Epithelial cell of alveolus of lung (primary cell): ENCODE data around the gene TNNT3. TPM values are rescaled to one million over a fixed set of nuclear protein-coding genes. Genes with fewer than 3 reads are reported as not detected.

Experiments used
- total RNA-seq: library from RNA; depleted of rRNA; stranded (reverse); fragments of >200 nt; gene quantifications from 2 replicates; pipeline ENCODE4 v1.2.1, GENCODE V29; 2015

TNNT3 gene
- total RNA-seq: 12.1 TPM in 1 of 2 replicates, not detected in the other

DNA sequence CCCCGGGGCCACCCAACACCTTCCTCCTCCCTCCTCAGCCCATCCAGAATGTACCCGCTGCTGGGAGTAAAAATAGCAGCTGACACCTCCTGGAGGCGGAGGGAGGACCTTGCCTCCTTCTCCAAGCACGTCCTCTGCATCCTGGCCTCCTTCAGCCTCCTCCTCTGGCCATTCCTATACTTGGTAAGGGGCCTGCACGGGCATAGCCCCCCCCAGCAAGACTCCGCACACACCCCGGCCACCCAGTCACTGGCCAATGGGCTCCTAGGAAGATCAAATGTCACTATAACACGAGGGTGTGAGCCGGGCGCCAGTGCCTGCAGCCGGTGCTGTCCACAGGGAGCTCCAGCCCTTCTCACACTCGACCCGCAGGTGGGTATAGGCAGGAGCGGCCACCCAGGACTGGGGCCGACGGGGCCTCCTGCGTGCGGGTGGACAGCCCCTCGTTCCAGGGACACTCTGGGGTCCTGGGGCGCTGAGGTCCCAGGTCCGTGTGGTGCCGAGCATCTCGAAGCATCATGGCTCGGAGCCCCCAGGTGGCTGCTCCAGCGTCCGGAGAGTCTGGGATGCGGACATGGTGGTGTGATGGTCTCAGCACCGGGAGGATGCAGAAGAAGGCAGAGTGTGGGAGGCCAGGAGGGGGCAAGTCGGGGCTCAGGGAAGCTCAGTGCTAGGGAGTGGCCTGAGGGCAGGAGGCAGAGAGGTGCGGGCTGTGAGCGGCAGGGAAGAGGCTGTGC lies at the start of gene TNNT3:
Gene TNNT3 (plus strand): TSS at position 313 of the 737 bp plus-strand sequence. CDS start 3,172 bp downstream, outside the sequence.

GRCh38 chr11:1891831-1892115 lies 27.7 kb upstream of the TNNT3 start, which contains the start of gene PRR33:
Gene PRR33 (minus strand): TSS chr11:1891895. CDS start chr11:1890584, 1,311 bp downstream.

DNA sequence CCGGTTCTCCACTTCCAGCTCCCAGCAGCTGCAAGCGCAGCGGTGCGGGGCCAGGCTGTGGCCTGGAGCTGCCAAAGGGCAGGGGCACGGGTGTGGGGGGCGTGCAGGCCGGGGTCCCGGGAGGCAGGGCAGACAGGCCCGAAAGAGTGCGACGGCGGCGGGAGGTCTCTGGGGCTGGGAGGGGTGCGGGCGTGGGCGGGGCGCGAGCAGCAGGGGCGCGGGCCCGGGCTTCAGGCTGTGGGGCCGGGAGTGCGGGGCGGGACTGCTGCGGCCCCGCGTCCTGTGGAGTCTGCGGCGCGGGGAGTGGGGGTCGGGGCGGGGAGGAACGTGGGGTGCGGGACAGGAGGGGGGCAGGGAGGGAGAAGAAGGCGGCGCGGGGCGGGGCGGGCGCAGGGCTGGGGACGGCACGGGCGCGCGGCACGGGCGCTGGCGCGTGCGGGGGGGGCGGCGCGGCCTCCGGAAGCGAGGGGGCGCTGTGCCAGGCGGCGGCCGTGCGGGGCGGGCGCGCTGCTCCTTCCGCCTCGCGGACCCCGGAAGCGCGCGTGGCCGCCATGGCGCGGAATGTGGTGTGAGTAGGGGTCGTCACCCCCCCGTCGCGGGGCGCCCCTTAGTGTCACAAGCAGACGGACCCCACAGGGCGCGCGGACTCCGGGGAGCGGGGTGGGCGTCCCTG lies 27.4 kb downstream of the TNNT3 start, which contains the start of gene MRPL23:
Gene MRPL23 (plus strand): TSS at position 521 of the 673 bp plus-strand sequence. CDS start 31 bp downstream, at position 552.

Other genes with a start within 250 kb of the TNNT3 start
- gene KRTAP5-6, start 222.5 kb upstream of the TNNT3 start, total RNA-seq: not detected in 2 replicates
- gene IFITM10, start 169.1 kb upstream of the TNNT3 start, total RNA-seq: 0.13 and 0.48 TPM in 2 replicates
- gene CTSD, start 155.8 kb upstream of the TNNT3 start, total RNA-seq: 338 and 389 TPM in 2 replicates
- 0.39 TPM in 1 of 2 replicates, not detected in the other for gene SYT8, start 84.7 kb upstream of the TNNT3 start, total RNA-seq
- 6.0 TPM in 1 of 2 replicates, not detected in the other for gene TNNI2, start 80.7 kb upstream of the TNNT3 start, total RNA-seq
- gene LSP1, start 66.6 kb upstream of the TNNT3 start, total RNA-seq: 1.2 and 2.2 TPM in 2 replicates
- not detected in 2 replicates for gene PRR33, start 27.8 kb upstream of the TNNT3 start, total RNA-seq
- gene MRPL23, start 27.6 kb downstream of the TNNT3 start, total RNA-seq: 66.0 and 368 TPM in 2 replicates
- 25.9 and 579 TPM in 2 replicates for gene H19, start 78.1 kb downstream of the TNNT3 start, total RNA-seq
- 24.2 and 42.0 TPM in 2 replicates for gene IGF2, start 219.7 kb downstream of the TNNT3 start, total RNA-seq
- gene INS, start 241.5 kb downstream of the TNNT3 start, total RNA-seq: not detected in 2 replicates